DND-41 (cell line): Measurements from ENCODE around the gene RIOX2.
A peak's percentile ranks its signal among the peaks of the same experiment; 100 is the strongest.

Experiments
- ATAC-seq: fragments of 200-7000 bp; cut with Tn5 transposase; 3 replicates; pipeline ENCODE4 v1.9.1; 2021; ENCODE audit warnings: low read depth; ENCODE audit not compliant: insufficient read depth
- DNase-seq: peaks from one replicate; pipeline ENCODE4 v3.0.0-alpha.2; 2020
- H2AFZ ChIP-seq: 2 replicates; pipeline ENCODE4 v1.6.0; 2012; ENCODE audit warnings: low read depth, low read length
- H3K27ac ChIP-seq: 2 replicates; pipeline ENCODE4 v1.5.1; 2012; ENCODE audit warnings: low read length, inconsistent platforms
- H3K27me3 ChIP-seq: fragments of 200-600 bp; sonication (generic); 2 replicates; pipeline ENCODE4 v1.6.0; 2012; ENCODE audit warnings: low read length, mild to moderate bottlenecking, inconsistent platforms; ENCODE audit not compliant: insufficient read depth, poor library complexity
- H3K36me3 ChIP-seq: 2 replicates; pipeline ENCODE4 v1.5.1; 2012; ENCODE audit warnings: low read length, inconsistent platforms; ENCODE audit not compliant: insufficient read depth
- H3K4me1 ChIP-seq: 2 replicates; pipeline ENCODE4 v1.5.1; 2012; ENCODE audit warnings: mild to moderate bottlenecking, low read length; ENCODE audit not compliant: insufficient read depth
- H3K4me2 ChIP-seq: 2 replicates; pipeline ENCODE4 v1.6.0; 2012; ENCODE audit warnings: mild to moderate bottlenecking, moderate library complexity, low read length, inconsistent platforms; ENCODE audit not compliant: insufficient read depth
- H3K4me3 ChIP-seq, 2 experiments: fragments of 200-600 bp in 1 of 2; shearing (Covaris generic) in 1 of 2; 2 replicates each; pipeline ENCODE4 v1.5.1; 2012 to 2016; ENCODE audit warnings: inconsistent platforms in 2 of 2, low read length in 2 of 2, mild to moderate bottlenecking in 2 of 2, low read depth in 1 of 2, moderate library complexity in 1 of 2
- H3K79me2 ChIP-seq: 2 replicates; pipeline ENCODE4 v1.6.0; 2012; ENCODE audit warnings: low read length, inconsistent platforms; ENCODE audit not compliant: insufficient read depth
- H3K9ac ChIP-seq: 2 replicates; pipeline ENCODE4 v1.6.0; 2012; ENCODE audit warnings: low read depth, mild to moderate bottlenecking, inconsistent platforms, low read length, moderate library complexity
- H3K9me3 ChIP-seq: 2 replicates; pipeline ENCODE4 v1.5.1; 2012; ENCODE audit warnings: low read length, moderate library complexity, mild to moderate bottlenecking, inconsistent platforms; ENCODE audit not compliant: insufficient read depth, severe bottlenecking
- H4K20me1 ChIP-seq: 2 replicates; pipeline ENCODE4 v1.6.0; 2012; ENCODE audit warnings: low read length; ENCODE audit not compliant: insufficient read depth
- CTCF ChIP-seq: IDR thresholded peaks from 2 replicates; pipeline ENCODE4 v1.5.1; 2012; ENCODE audit warnings: borderline replicate concordance, low read length, moderate library complexity, mild to moderate bottlenecking; ENCODE audit not compliant: poor library complexity, severe bottlenecking; ENCODE audit errors: extremely low read depth
- EZH2 ChIP-seq: IDR thresholded peaks from 3 replicates; pipeline ENCODE4 v1.6.1; 2012; ENCODE audit warnings: borderline replicate concordance, low read depth, mild to moderate bottlenecking, moderate library complexity, low read length, inconsistent platforms; ENCODE audit not compliant: severe bottlenecking

Gene RIOX2

GRCh38 chr3:97971679-97972567 lies at the start of gene RIOX2:
Gene RIOX2, minus strand, starts transcription at chr3:97972431. Its CDS starts 4,838 bp downstream, at chr3:97967593.
- H3K36me3 ChIP-seq = 0 out of 2 replicates have a peak, but pooled peaks cover under 1% of the 10 kb centered on the region
- H4K20me1 ChIP-seq = no peaks in the 10 kb centered on the region
- peak within 1 kb of the TSS; percentile 1 to 61; a peak in 3 of 4 replicates for H3K4me3 ChIP-seq
- H2AFZ ChIP-seq = peak within 1 kb of the TSS; percentile 79
- peak; percentile 66 for DNase-seq
- H3K27me3 ChIP-seq = no peaks in the 10 kb centered on the region
- H3K9me3 ChIP-seq = no peaks in the 10 kb centered on the region
- peaks cover 52% of the 10 kb centered on the region for H3K4me1 ChIP-seq
- TF ChIP-seq CTCF = peak; percentile 17
- no peak for TF ChIP-seq EZH2
- peak within 1 kb of the TSS; percentile 61 for H3K9ac ChIP-seq
- H3K79me2 ChIP-seq = peaks cover 29% of the 10 kb centered on the region; the same call in 1 of the 2 replicates
- peak; percentile 79 for ATAC-seq
- H3K27ac ChIP-seq = peak within 1 kb of the TSS; percentile 36
- H3K4me2 ChIP-seq = peak within 1 kb of the TSS; percentile 60

DNA sequence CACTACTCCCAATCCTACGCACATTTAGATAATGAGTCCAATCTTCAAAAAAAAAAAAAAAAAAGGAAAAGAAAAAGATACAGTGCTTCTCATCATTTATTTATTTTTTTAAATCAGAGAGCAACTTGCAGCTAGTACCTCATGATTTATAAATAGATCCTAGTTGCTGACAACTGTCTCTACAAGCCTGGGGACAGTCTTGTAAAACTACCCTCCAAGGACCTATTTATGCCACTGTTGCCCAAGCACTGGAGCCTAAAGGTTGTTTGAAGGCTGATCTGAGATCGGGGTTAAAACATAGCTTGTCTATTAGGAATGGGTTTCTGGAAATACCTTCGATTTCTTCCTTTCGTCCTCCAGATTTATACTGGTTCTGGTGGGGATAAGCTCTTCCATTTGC lies 48.2 kb upstream of the RIOX2 start:
- no peak for TF ChIP-seq EZH2
- no peak for TF ChIP-seq CTCF
- no peaks in the 10 kb centered on the region for H3K9me3 ChIP-seq
- H3K9ac ChIP-seq = no peak overlapping the region
- H3K27ac ChIP-seq = no peak overlapping the region
- ATAC-seq (no peak), DNase-seq (no peak)
- H2AFZ ChIP-seq = no peak overlapping the region
- H3K4me1 ChIP-seq = peaks cover 6% of the 10 kb centered on the region
- no peaks in the 10 kb centered on the region for H4K20me1 ChIP-seq
- H3K27me3 ChIP-seq = peaks cover 5% of the 10 kb centered on the region
- no peaks in the 10 kb centered on the region for H3K79me2 ChIP-seq
- H3K4me3 ChIP-seq = no peak overlapping the region
- H3K4me2 ChIP-seq = no peak overlapping the region
- H3K36me3 ChIP-seq = no peaks in the 10 kb centered on the region

GRCh38 chr3:98018301-98018700 lies 46.1 kb upstream of the RIOX2 start:
- H4K20me1 ChIP-seq = no peaks in the 10 kb centered on the region
- no peaks in the 10 kb centered on the region for H3K9me3 ChIP-seq
- peaks cover 5% of the 10 kb centered on the region for H3K4me1 ChIP-seq
- H3K4me2 ChIP-seq = no peak overlapping the region
- H3K4me3 ChIP-seq = no peak overlapping the region
- no peaks in the 10 kb centered on the region for H3K36me3 ChIP-seq
- H3K9ac ChIP-seq = no peak overlapping the region
- no peak overlapping the region for H2AFZ ChIP-seq
- ATAC-seq = no peak
- no peaks in the 10 kb centered on the region for H3K79me2 ChIP-seq
- no peaks in the 10 kb centered on the region for H3K27me3 ChIP-seq
- no peak overlapping the region for H3K27ac ChIP-seq
- TF ChIP-seq CTCF (no peak), EZH2 (no peak)
- DNase-seq = no peak
